H9 (cell line): ENCODE results near the gene TRPM3. TPM values are rescaled to one million over a fixed set of nuclear protein-coding genes. Genes with fewer than 3 reads are reported as not detected.

Source experiments
- DNase-seq: peaks from one replicate; pipeline ENCODE4 v3.0.0-alpha.2; 2017
- H2AFZ ChIP-seq: one replicate; pipeline ENCODE4 v1.6.1; 2013; ENCODE audit warnings: mild to moderate bottlenecking, low read length, control low read depth, moderate library complexity
- H2AK5ac ChIP-seq: 2 replicates; pipeline ENCODE4 v1.6.1; 2013; ENCODE audit warnings: low read length, control low read depth, mixed read lengths; ENCODE audit not compliant: insufficient read length
- H2BK120ac ChIP-seq: one replicate; pipeline ENCODE4 v1.6.1; 2013; ENCODE audit warnings: low read depth, mild to moderate bottlenecking, low read length, control low read depth, inconsistent platforms; ENCODE audit not compliant: poor library complexity, severe bottlenecking
- H2BK12ac ChIP-seq: 2 replicates; pipeline ENCODE4 v1.6.1; 2013; ENCODE audit warnings: low read length, control low read depth, mixed read lengths, low read depth; ENCODE audit not compliant: insufficient read length
- H2BK15ac ChIP-seq: 2 replicates; pipeline ENCODE4 v1.6.1; 2013; ENCODE audit warnings: low read depth, low read length, control low read depth
- H2BK20ac ChIP-seq: one replicate; pipeline ENCODE4 v1.6.1; 2013; ENCODE audit warnings: low read depth, mild to moderate bottlenecking, low read length, control low read depth, inconsistent platforms; ENCODE audit not compliant: poor library complexity, severe bottlenecking
- H2BK5ac ChIP-seq: 2 replicates; pipeline ENCODE4 v1.6.1; 2013; ENCODE audit warnings: low read length, control low read depth, mixed read lengths; ENCODE audit not compliant: insufficient read length
- H3K14ac ChIP-seq: 2 replicates; pipeline ENCODE4 v1.6.1; 2013; ENCODE audit warnings: low read length, control low read depth; ENCODE audit not compliant: insufficient read depth
- H3K18ac ChIP-seq: 2 replicates; pipeline ENCODE4 v1.6.1; 2013; ENCODE audit warnings: low read depth, mild to moderate bottlenecking, mixed read lengths, low read length, control low read depth; ENCODE audit not compliant: insufficient read length
- H3K23ac ChIP-seq: 2 replicates; pipeline ENCODE4 v1.6.1; 2013; ENCODE audit warnings: low read length, control low read depth, mixed read lengths, low read depth; ENCODE audit not compliant: insufficient read length
- H3K23me2 ChIP-seq: 2 replicates; pipeline ENCODE4 v1.6.1; 2013; ENCODE audit warnings: low read depth, mild to moderate bottlenecking, mixed read lengths, low read length, control low read depth; ENCODE audit not compliant: insufficient read length, poor library complexity, severe bottlenecking
- H3K27ac ChIP-seq: 2 replicates; pipeline ENCODE4 v1.5.1; 2013; ENCODE audit warnings: low read length, control low read depth, mixed read lengths, low read depth; ENCODE audit not compliant: insufficient read length
- H3K27me3 ChIP-seq: 2 replicates; pipeline ENCODE4 v1.6.1; 2013; ENCODE audit warnings: low read length, control low read depth, inconsistent platforms; ENCODE audit not compliant: insufficient read depth
- H3K4ac ChIP-seq: 2 replicates; pipeline ENCODE4 v1.6.1; 2013; ENCODE audit warnings: low read depth, mild to moderate bottlenecking, control low read depth, inconsistent platforms, low read length, moderate library complexity
- H3K4me1 ChIP-seq: 2 replicates; pipeline ENCODE4 v1.6.1; 2013; ENCODE audit warnings: low read length, control low read depth, inconsistent platforms; ENCODE audit not compliant: insufficient read depth
- H3K4me2 ChIP-seq: 2 replicates; pipeline ENCODE4 v1.6.1; 2013; ENCODE audit warnings: low read length, control low read depth, mixed read lengths; ENCODE audit not compliant: insufficient read length, insufficient read depth
- H3K56ac ChIP-seq: 2 replicates; pipeline ENCODE4 v1.6.1; 2013; ENCODE audit warnings: low read depth, mild to moderate bottlenecking, mixed read lengths, low read length, control low read depth; ENCODE audit not compliant: insufficient read length
- H3K79me1 ChIP-seq: 2 replicates; pipeline ENCODE4 v1.6.1; 2013; ENCODE audit warnings: low read depth, mild to moderate bottlenecking, moderate library complexity, low read length, control low read depth, inconsistent platforms; ENCODE audit not compliant: insufficient read depth, poor library complexity, severe bottlenecking
- H3K79me2 ChIP-seq: 2 replicates; pipeline ENCODE4 v1.6.1; 2013; ENCODE audit warnings: low read length, control low read depth, inconsistent platforms; ENCODE audit not compliant: insufficient read depth
- H3K9ac ChIP-seq: 2 replicates; pipeline ENCODE4 v1.6.1; 2013; ENCODE audit warnings: low read length, control low read depth, mixed read lengths; ENCODE audit not compliant: insufficient read length; ENCODE audit errors: extremely low read depth
- H3K9me3 ChIP-seq: one replicate; pipeline ENCODE4 v1.6.1; 2013; ENCODE audit warnings: low read depth, low read length, inconsistent platforms; ENCODE audit not compliant: control insufficient read depth
- H3T11ph ChIP-seq: one replicate; pipeline ENCODE4 v1.6.1; 2013; ENCODE audit warnings: mild to moderate bottlenecking, low read length, control low read depth, inconsistent platforms
- H4K20me1 ChIP-seq: one replicate; pipeline ENCODE4 v1.6.1; 2013; ENCODE audit not compliant: control insufficient read depth, insufficient read length, insufficient read depth
- H4K5ac ChIP-seq: 2 replicates; pipeline ENCODE4 v1.6.1; 2013; ENCODE audit warnings: low read depth, mild to moderate bottlenecking, mixed read lengths, low read length, control low read depth; ENCODE audit not compliant: insufficient read length
- H4K8ac ChIP-seq: replicated peaks from 2 replicates; pipeline ENCODE4 v1.6.1; 2013; ENCODE audit warnings: low read length, control low read depth, mixed read lengths, low read depth; ENCODE audit not compliant: insufficient read length
- H4K91ac ChIP-seq: 2 replicates; pipeline ENCODE4 v1.6.1; 2013; ENCODE audit warnings: low read depth, mild to moderate bottlenecking, moderate library complexity, mixed read lengths, low read length, control low read depth; ENCODE audit not compliant: insufficient read length
- H3K27ac Mint-ChIP-seq, 3 experiments: 2 replicates in 2 of 3; 3 replicates in 1 of 3; pipeline ENCODE4 v1.8.0; 2020 to 2021; ENCODE audit warnings: mixed read lengths in 3 of 3, mild to moderate bottlenecking in 1 of 3, moderate library complexity in 1 of 3
- H3K27me3 Mint-ChIP-seq: 2 replicates; pipeline ENCODE4 v1.8.0; 2021; ENCODE audit warnings: low read depth, mild to moderate bottlenecking, moderate library complexity, mixed read lengths
- H3K36me3 Mint-ChIP-seq, 3 experiments: 2 replicates in 2 of 3; 3 replicates in 1 of 3; pipeline ENCODE4 v1.8.0; 2020 to 2021; ENCODE audit warnings: low read depth in 3 of 3, mixed read lengths in 3 of 3; ENCODE audit not compliant: insufficient read depth in 1 of 3
- H3K4me1 Mint-ChIP-seq, 2 experiments: 2 replicates each; pipeline ENCODE4 v1.8.0; 2020; ENCODE audit warnings: mixed read lengths in 2 of 2
- H3K4me3 Mint-ChIP-seq, 2 experiments: 2 replicates in 1 of 2; 3 replicates in 1 of 2; pipeline ENCODE4 v1.8.0; 2020 to 2021; ENCODE audit warnings: mild to moderate bottlenecking in 2 of 2, mixed read lengths in 2 of 2, moderate library complexity in 1 of 2
- H3K9me3 Mint-ChIP-seq, 2 experiments: 2 replicates in 1 of 2; 3 replicates in 1 of 2; pipeline ENCODE4 v1.8.0; 2020; ENCODE audit warnings: mild to moderate bottlenecking in 2 of 2, mixed read lengths in 2 of 2, moderate library complexity in 1 of 2
- WGBS: extraction: QIAGEN DNeasy Blood & Tissue Kit; methylation state at CpG from one replicate; pipeline ENCODE4 v1.1.7; 2013; ENCODE audit warnings: missing lambda C conversion rate, low lambda C conversion rate, mixed read lengths; ENCODE audit not compliant: insufficient read length; ENCODE audit errors: extremely low coverage; 5-methylcytosine and 5-hydroxymethylcytosine counted together
- total RNA-seq: library from RNA; stranded (reverse); gene quantifications from 2 replicates; pipeline ENCODE4 v1.2.1, GENCODE V29; 2021
- TF ChIP-seq, protein P1 (sequence below): fragments of 200-600 bp; sonication (generic); conservative IDR thresholded peaks from 3 replicates; pipeline ENCODE4 v1.8.0; 2021; ENCODE audit warnings: antibody characterized with exemption, mild to moderate bottlenecking

The TRPM3 gene
- total RNA-seq, 1 experiment from 2014 or later: 10.3 TPM

DNA sequence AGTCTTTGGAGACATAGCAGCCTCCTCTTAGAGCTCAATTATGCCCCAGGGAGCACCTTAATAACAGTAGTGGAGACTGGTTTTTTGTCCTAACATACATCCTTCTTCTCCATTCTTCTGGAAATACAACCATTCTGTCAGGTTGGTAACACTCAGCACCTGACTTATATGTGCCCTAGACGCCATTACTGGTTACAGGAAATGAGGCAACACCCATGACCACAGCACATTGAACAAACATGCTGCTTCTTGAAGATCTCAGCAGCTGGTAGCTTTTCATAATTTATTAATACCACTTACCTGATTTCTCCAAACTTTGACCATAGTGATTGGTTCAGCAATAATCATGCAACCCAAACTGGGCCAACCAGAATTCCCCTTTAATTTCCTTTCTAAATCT, 25.1 kb upstream of the TRPM3 start:
- Histone ChIP-seq H4K91ac (no peak overlapping the region), H4K8ac (no peak overlapping the region), H3T11ph (peak overlapping the region; percentile 70), H4K5ac (no peak overlapping the region), H3K14ac (no peak overlapping the region), H3K4me2 (no peak overlapping the region), H3K18ac (no peak overlapping the region), H3K27ac (no peak overlapping the region), H3K4ac (no peak overlapping the region), H4K20me1 (no peaks in the 10 kb centered on the region), H3K79me1 (no peaks in the 10 kb centered on the region), H2BK120ac (no peak overlapping the region), H3K23ac (no peak overlapping the region), H3K27me3 (no peaks in the 10 kb centered on the region), H2BK12ac (no peak overlapping the region), H3K56ac (no peak overlapping the region), H2AK5ac (no peak overlapping the region), H3K79me2 (no peaks in the 10 kb centered on the region), H2BK15ac (no peak overlapping the region), H3K23me2 (no peaks in the 10 kb centered on the region), H2BK5ac (no peak overlapping the region), H3K9ac (no peak overlapping the region), H2BK20ac (no peak overlapping the region), H2AFZ (no peak overlapping the region), H3K4me1 (no peaks in the 10 kb centered on the region), H3K9me3 (no peaks in the 10 kb centered on the region)
- no peak overlapping the region for H3K4me3 Mint-ChIP-seq
- H3K27me3 Mint-ChIP-seq: no peaks in the 10 kb centered on the region
- no CpG with 5 or more reads among the region's 1 CpG for WGBS
- peaks cover 5 to 9% of the 10 kb centered on the region in 2 experiments; a peak in 3 of 5 replicates for H3K9me3 Mint-ChIP-seq
- TF ChIP-seq, protein P1, sequence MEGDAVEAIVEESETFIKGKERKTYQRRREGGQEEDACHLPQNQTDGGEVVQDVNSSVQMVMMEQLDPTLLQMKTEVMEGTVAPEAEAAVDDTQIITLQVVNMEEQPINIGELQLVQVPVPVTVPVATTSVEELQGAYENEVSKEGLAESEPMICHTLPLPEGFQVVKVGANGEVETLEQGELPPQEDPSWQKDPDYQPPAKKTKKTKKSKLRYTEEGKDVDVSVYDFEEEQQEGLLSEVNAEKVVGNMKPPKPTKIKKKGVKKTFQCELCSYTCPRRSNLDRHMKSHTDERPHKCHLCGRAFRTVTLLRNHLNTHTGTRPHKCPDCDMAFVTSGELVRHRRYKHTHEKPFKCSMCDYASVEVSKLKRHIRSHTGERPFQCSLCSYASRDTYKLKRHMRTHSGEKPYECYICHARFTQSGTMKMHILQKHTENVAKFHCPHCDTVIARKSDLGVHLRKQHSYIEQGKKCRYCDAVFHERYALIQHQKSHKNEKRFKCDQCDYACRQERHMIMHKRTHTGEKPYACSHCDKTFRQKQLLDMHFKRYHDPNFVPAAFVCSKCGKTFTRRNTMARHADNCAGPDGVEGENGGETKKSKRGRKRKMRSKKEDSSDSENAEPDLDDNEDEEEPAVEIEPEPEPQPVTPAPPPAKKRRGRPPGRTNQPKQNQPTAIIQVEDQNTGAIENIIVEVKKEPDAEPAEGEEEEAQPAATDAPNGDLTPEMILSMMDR: no peak
- no peak overlapping the region for H3K27ac Mint-ChIP-seq
- H3K4me1 Mint-ChIP-seq: peaks cover 3 to 4% of the 10 kb centered on the region in 2 experiments; a peak in 1 of 4 replicates
- H3K36me3 Mint-ChIP-seq: peaks cover 7 to 14% (median 7%) of the 10 kb centered on the region in 3 experiments
- no peak for DNase-seq
